Right cardiac atrium (tissue), 5 donors: ENCODE measurements around the gene ATOSA. TPM values are rescaled to one million over a fixed set of nuclear protein-coding genes. Genes with fewer than 3 reads are reported as not detected.
A peak's percentile ranks its signal among the peaks of the same experiment; 100 is the strongest.

Experiments used
- ATAC-seq, 2 donors: fragments of 200-7000 bp; cut with Tn5 transposase; one replicate each; pipeline versions ENCODE4 v1.8.0 to v1.9.1; 2020; ENCODE audit warnings: moderate library complexity in 2 of 2, mild to moderate bottlenecking in 1 of 2
- DNase-seq, 3 donors: peaks; one replicate each; pipeline ENCODE4 v3.0.0-alpha.2; 2020
- H3K27ac ChIP-seq: one replicate; pipeline ENCODE4 v1.5.1; 2013; ENCODE audit warnings: mild to moderate bottlenecking, low read length, control low read depth, moderate library complexity
- H3K27me3 ChIP-seq: one replicate; pipeline ENCODE4 v1.6.1; 2013; ENCODE audit not compliant: control insufficient read depth, insufficient read depth
- H3K4me1 ChIP-seq: one replicate; pipeline ENCODE4 v1.6.1; 2013; ENCODE audit warnings: low read length; ENCODE audit not compliant: control insufficient read depth, insufficient read depth
- H3K4me3 ChIP-seq: one replicate; pipeline ENCODE4 v1.5.1; 2013; ENCODE audit warnings: low read length, control low read depth
- H3K9me3 ChIP-seq: one replicate; pipeline ENCODE4 v1.6.1; 2013; ENCODE audit warnings: low read length; ENCODE audit not compliant: control insufficient read depth
- WGBS: extraction: QIAGEN DNeasy Blood & Tissue Kit; methylation state at CpG from one replicate; pipeline ENCODE4 v1.1.7; 2013; 5-methylcytosine and 5-hydroxymethylcytosine counted together
- intact Hi-C, 4 donors: fragments of 100-400 bp; cut with DNase I; formaldehyde crosslinking; loops; one replicate each; pipeline versions ENCODE4 v1.11.0 to v1.14.0; 2022 to 2023
- polyA plus RNA-seq: library from polyadenylated mRNA; stranded (reverse); fragments of 200-250 nt; gene quantifications from one replicate; pipeline ENCODE4 v1.2.3, GENCODE V29; 2013
- total RNA-seq, 4 donors: library from RNA; stranded (reverse); fragmentation: NEBNext Ultra II Directional; extraction: Animal tissue kit (Norgen Biotek cat#: 25700); gene quantifications; one replicate each; pipeline ENCODE4 v1.2.1, GENCODE V29; 2021
- donor health status: healthy with polysubstance abuse.
- donor health status: DM: no; HTN: yes; CAD: no.
- donor health status: DM: no; HTN: no; CAD: no.
- donor health status: DM: no; HTN: yes; CAD: no; lungs with severe emphysema.
- donor health status: DM: yes; HTN: yes; CAD: no.

ATOSA gene
- total and polyA plus RNA-seq, 5 donors: 29.3 to 51.7 (median 33.2) TPM

- ATAC-seq (no peak), DNase-seq (no peak)
- H3K4me3 ChIP-seq: no peak overlapping the region
- H3K9me3 ChIP-seq: no peaks in the 10 kb centered on the region
- intact Hi-C loops: no loop called here
- WGBS: 97% methylated on average over 1 of the region's 1 CpG
- no peaks in the 10 kb centered on the region for H3K4me1 ChIP-seq
- H3K27ac ChIP-seq: no peak overlapping the region
- no peaks in the 10 kb centered on the region for H3K27me3 ChIP-seq
These were observed 31.0 kb upstream of the ATOSA start for GRCh38 chr15:52710050-52710707.

GRCh38 chr15:52709187-52709981 lies 30.2 kb upstream of the ATOSA start:
- intact Hi-C loops: no loop called here
- Histone ChIP-seq H3K9me3 (no peaks in the 10 kb centered on the region), H3K27me3 (no peaks in the 10 kb centered on the region), H3K27ac (no peak overlapping the region), H3K4me3 (no peak overlapping the region), H3K4me1 (no peaks in the 10 kb centered on the region)
- 59% methylated on average over 10 of the region's 10 CpGs for WGBS
- DNase-seq (no peak), ATAC-seq (peak; percentile 23 to 68)

- Histone ChIP-seq H3K4me1 (no peaks in the 10 kb centered on the region), H3K4me3 (no peak overlapping the region), H3K9me3 (no peaks in the 10 kb centered on the region), H3K27me3 (no peaks in the 10 kb centered on the region), H3K27ac (no peak overlapping the region)
- 88% methylated on average over 1 of the region's 1 CpG for WGBS
- no peak for DNase-seq
- intact Hi-C loops: no loop called here
- no peak for ATAC-seq
These were observed 26.9 kb upstream of the ATOSA start for GRCh38 chr15:52706091-52706490.

- ATAC-seq: no peak
These were observed 23.2 kb upstream of the ATOSA start for GRCh38 chr15:52702390-52702789.

GRCh38 chr15:52699457-52699856 lies 20.3 kb upstream of the ATOSA start:
- no peak overlapping the region for H3K4me3 ChIP-seq
- ATAC-seq: no peak
- H3K4me1 ChIP-seq: no peaks in the 10 kb centered on the region
- no peaks in the 10 kb centered on the region for H3K27me3 ChIP-seq
- intact Hi-C loops: no loop called here
- no peak for DNase-seq
- H3K9me3 ChIP-seq: no peaks in the 10 kb centered on the region
- 73% methylated on average over 3 of the region's 3 CpGs for WGBS
- H3K27ac ChIP-seq: no peak overlapping the region

More at GRCh38 chr15:52702390-52702789, 23.2 kb upstream of the ATOSA start:
- H3K4me3 ChIP-seq: no peak overlapping the region
- no peaks in the 10 kb centered on the region for H3K9me3 ChIP-seq
- intact Hi-C loops: no loop called here
- no peak overlapping the region for H3K27ac ChIP-seq
- no peak for DNase-seq
- WGBS: 92% methylated on average over 1 of the region's 1 CpG
- H3K27me3 ChIP-seq: no peaks in the 10 kb centered on the region
- H3K4me1 ChIP-seq: no peaks in the 10 kb centered on the region

- WGBS: 0% methylated on average over 1 of the region's 1 CpG
- Histone ChIP-seq H3K9me3 (no peaks in the 10 kb centered on the region), H3K4me3 (no peak overlapping the region), H3K4me1 (no peaks in the 10 kb centered on the region), H3K27me3 (no peaks in the 10 kb centered on the region), H3K27ac (no peak overlapping the region)
- no peak for ATAC-seq
- intact Hi-C loops: no loop called here
- DNase-seq: no peak
These were observed 19.3 kb upstream of the ATOSA start for GRCh38 chr15:52698514-52698913.

GRCh38 chr15:52697051-52697450 lies 17.9 kb upstream of the ATOSA start:
- 84% methylated on average over 2 of the region's 2 CpGs for WGBS
- no peak overlapping the region for H3K27ac ChIP-seq
- H3K4me1 ChIP-seq: no peaks in the 10 kb centered on the region
- H3K9me3 ChIP-seq: no peaks in the 10 kb centered on the region
- intact Hi-C loops: no loop called here
- ATAC-seq (no peak), DNase-seq (no peak)
- H3K27me3 ChIP-seq: no peaks in the 10 kb centered on the region
- H3K4me3 ChIP-seq: no peak overlapping the region

- H3K4me3 ChIP-seq: no peak overlapping the region
- ATAC-seq (no peak), DNase-seq (no peak)
- WGBS: 92% methylated on average over 2 of the region's 2 CpGs
- intact Hi-C loops: no loop called here
- no peaks in the 10 kb centered on the region for H3K27me3 ChIP-seq
- H3K4me1 ChIP-seq: no peaks in the 10 kb centered on the region
- no peak overlapping the region for H3K27ac ChIP-seq
- no peaks in the 10 kb centered on the region for H3K9me3 ChIP-seq
These were observed 16.0 kb upstream of the ATOSA start for GRCh38 chr15:52695154-52695553.

- Histone ChIP-seq H3K27me3 (no peaks in the 10 kb centered on the region), H3K4me1 (no peaks in the 10 kb centered on the region), H3K9me3 (no peaks in the 10 kb centered on the region), H3K4me3 (no peak overlapping the region), H3K27ac (no peak overlapping the region)
- intact Hi-C loops: no loop called here
- ATAC-seq (no peak), DNase-seq (no peak)
- 84% methylated on average over 1 of the region's 1 CpG for WGBS
These were observed 10.4 kb upstream of the ATOSA start for GRCh38 chr15:52689562-52689961.

GRCh38 chr15:52683580-52683979 lies 4.4 kb upstream of the ATOSA start:
- intact Hi-C loops: no loop called here
- no peak overlapping the region for H3K4me3 ChIP-seq
- no peaks in the 10 kb centered on the region for H3K27me3 ChIP-seq
- ATAC-seq (no peak), DNase-seq (no peak)
- WGBS: 33% methylated on average over 1 of the region's 1 CpG
- no peak overlapping the region for H3K27ac ChIP-seq
- H3K4me1 ChIP-seq: no peaks in the 10 kb centered on the region
- H3K9me3 ChIP-seq: no peaks in the 10 kb centered on the region

GRCh38 chr15:52682781-52683180 lies 3.6 kb upstream of the ATOSA start:
- DNase-seq: no peak
- H3K4me1 ChIP-seq: no peaks in the 10 kb centered on the region
- H3K27me3 ChIP-seq: no peaks in the 10 kb centered on the region
- ATAC-seq: no peak
- H3K9me3 ChIP-seq: no peaks in the 10 kb centered on the region
- no peak overlapping the region for H3K4me3 ChIP-seq
- intact Hi-C loops: no loop called here
- no peak overlapping the region for H3K27ac ChIP-seq
- WGBS: 82% methylated on average over 3 of the region's 3 CpGs
